ENCODE results near the gene MAP2K7.
A peak's percentile ranks its signal among the peaks of the same experiment; 100 is the strongest.
"Not testable (repeated sequence)": the region's sequence is repeated elsewhere in the genome, so short reads cannot be mapped to it uniquely, and the experiment has no call there.

Gene MAP2K7

DNA sequence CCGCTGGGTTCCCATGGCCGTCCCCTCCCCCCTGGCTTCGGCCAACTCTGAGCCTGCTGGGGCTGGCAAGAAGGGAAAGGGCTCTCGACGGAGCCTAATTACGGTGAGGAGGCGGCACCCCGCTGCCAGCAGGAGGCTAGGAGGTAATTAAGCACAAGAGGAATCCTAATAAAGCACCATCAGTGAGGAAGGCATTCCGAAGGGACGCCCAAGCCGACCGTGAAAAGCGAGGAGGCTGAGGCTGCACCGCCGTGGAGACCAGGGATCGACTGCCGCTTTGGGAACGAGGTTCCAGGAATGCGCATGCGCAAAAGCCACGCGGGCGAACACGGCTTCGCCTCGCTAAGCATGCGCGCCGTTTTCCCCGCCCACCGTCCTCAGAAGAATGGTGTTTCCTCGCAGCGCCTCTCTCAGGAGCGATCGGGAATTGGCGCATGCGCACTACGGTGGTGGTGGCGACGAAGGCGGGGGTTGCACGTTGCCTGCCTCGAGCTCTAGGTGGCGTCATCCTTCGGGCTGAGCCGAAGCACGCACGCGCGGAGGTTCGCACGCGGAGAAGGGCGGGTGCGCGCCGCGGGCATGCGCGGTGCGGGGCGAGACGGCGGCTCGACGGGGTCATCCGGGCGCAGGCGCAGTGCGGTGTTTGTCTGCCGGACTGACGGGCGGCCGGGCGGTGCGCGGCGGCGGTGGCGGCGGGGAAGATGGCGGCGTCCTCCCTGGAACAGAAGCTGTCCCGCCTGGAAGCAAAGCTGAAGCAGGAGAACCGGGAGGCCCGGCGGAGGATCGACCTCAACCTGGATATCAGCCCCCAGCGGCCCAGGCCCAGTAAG, at the start of gene MAP2K7:
Gene MAP2K7, plus strand, starts transcription at position 634 of the 830 bp plus-strand sequence. Its CDS starts 68 bp downstream, at position 702.
- DNase-seq = peak; percentile 94 to 98

DNA sequence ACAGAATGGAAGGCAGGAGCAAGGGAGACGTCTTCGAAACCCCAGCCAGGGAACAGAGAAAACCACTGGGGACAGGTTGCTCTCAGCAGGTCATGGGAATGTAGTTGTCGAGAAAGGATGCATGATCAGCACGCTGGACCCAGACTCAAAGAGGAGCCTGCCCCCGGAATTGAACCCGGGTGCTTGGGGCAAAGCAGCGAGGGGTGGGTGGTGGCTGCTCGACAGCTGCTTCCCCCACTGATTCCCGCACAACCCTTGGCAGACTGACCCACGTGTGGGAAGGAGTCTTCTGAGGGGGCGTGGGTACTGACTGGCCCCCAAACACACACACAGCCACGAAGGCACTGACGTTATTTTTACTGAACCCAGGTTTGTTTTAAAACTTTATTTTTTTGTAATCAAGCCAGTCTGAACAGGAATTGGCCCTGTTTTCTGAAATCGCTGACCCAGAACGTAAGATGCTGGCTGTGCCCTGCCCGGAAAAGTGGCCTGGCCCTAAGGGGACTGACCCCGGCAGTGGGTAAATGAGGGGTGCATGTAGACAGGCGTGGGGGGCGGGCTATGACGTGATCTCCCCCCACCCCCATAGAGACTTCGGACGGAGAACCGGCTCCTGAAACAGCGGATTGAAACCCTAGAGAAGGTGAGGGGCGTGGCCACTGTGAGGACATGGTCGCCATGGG, 48.1 kb upstream of the MAP2K7 start:
- DNase-seq = no peak

DNA sequence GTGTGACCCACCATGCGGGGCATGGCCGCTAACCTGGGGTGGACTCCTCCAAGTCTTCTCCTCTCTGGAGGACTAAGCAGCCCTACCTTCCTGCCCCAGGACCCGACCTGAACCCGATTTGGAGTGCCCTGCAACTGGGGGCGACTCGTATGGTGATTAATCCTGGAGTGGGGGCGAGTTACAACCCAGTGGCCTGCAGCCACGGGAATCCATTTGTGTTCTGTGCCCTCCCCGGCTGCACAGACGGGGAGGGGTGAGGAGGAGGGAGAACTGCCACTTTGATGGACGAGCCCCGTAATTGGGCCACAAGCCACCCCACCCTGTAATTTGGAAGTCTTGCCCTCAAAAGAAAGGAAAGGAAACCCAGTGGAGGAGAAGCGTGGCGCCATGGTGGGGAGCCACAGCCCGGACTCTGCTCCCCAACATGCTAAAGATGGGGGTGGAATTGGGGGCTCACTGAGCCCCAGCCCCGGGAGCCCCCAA, 47.5 kb upstream of the MAP2K7 start:
- no peak for DNase-seq

GRCh38 chr19:7856679-7857663, 46.7 kb upstream of the MAP2K7 start:
- DNase-seq = no peak

GRCh38 chr19:7857727-7858108, 46.0 kb upstream of the MAP2K7 start:
- no peak for DNase-seq

DNA sequence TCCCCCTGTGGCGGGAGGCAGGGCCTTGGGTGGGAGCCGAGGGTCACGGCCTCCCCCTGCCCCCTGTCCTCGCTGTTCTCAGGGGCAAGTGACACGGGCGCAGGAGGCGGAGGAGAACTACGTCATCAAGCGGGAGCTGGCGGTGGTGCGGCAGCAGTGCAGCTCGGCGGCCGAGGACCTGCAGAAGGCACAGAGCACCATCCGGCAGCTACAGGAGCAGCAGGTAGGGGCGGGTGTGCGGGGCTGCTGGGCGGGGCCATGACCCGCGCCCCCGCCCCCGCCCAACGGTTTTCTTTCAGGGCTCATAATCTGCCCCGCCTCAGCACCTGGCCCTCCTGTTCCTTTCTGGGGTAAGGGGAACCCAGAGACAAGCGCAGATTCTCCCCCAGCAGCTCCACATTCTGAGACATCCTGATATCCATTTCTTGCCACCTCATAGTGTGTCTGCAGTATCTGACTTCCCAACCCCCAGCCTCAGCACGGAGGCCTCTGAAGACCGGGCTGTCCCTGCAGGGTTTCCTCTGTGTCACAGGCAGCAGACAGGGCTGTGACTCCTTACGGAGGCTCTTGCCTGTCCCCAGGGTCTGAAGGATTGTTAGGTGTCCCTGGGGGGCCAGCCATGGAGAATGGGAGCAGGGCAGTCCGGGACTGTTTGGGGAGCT, 45.4 kb upstream of the MAP2K7 start:
- DNase-seq = peak in 1 of 2 experiments; percentile 12

- DNase-seq = not testable (repeated sequence)
These were observed 44.6 kb upstream of the MAP2K7 start for GRCh38 chr19:7859087-7859486.

- DNase-seq = no peak
These were observed 43.6 kb upstream of the MAP2K7 start for GRCh38 chr19:7859831-7860713.

DNA sequence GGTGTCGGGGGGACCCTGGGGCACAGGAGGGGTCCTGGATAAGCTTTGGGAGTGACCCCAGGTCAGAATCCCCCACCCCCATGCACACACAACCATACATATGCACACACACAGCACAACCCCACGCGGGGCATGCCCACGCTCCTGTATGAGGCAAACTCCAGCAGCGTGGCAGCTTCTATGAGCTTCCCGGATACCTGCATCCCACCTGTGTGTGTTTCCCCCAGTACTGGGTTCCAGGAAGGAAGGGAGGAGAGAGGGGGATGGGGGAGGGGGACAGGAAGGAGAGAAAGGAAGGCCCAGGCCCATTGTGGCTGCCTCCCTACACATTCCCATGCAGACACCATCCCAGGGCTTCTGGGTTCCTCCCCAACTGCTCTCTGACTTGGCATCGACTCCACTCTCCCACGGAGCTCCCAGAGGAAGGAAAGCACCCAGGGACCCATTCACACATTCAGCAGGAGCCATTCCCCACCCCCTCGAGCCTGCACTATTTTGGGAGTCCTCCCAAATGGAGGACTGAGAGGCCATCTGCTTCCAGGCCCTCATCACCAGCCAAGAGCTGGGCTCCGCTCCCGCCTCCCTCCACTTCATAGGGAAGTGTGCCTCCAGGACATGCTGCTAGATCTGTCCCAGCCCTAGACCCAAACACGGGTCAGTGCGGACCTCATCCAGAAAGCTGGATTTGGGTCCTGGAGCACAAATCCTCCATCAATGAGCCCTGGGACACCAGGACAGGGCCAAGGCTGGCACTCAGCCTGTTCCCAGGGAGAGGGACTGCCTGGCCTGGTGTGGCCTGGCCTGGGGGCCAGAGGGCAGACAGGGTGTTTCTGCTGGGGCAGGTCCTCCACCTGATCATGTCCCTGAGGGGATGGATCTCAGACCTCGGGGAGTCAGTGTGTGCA, 42.7 kb upstream of the MAP2K7 start:
- DNase-seq = no peak

DNA sequence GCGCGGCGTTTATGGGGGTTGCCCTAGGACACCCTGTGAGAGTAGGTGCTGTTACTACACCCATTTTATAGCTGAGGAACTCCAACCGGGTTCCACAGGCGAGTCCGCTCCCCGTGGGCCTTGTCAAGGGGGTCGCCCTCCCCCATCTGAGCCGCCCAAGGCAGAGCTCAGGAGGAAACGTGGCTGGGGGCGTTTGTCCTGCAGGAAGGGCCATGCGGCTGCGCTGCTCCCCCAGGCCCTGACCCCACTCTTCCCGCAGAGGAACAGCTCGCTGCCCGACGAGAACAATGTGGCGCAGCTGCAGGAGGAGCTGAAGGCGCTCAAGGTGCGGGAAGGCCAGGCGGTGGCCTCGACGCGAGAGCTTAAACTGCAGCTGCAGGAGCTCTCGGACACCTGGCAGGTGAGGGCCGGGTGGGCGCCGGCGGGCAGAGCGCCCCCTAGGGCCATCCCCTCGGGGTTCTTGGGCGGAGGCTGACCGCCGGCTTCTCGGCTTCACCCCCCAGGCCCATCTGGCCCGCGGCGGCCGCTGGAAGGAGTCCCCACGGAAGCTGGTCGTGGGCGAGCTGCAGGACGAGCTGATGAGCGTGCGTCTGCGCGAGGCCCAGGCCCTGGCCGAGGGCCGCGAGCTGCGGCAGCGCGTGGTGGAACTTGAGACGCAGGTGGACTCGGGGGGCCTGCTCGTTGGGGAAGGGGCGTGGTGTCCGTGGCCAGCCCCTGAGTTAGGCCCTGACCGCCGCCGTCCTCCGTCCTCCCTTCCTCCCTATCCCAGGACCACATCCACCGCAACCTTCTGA, 41.9 kb upstream of the MAP2K7 start:
- no peak for DNase-seq

- DNase-seq = peak; percentile 49 to 58
These were observed 41.2 kb upstream of the MAP2K7 start for GRCh38 chr19:7862413-7862951.

GRCh38 chr19:7863157-7863970, 40.3 kb upstream of the MAP2K7 start:
- no peak for DNase-seq

GRCh38 chr19:7863971-7864689, 39.5 kb upstream of the MAP2K7 start:
- no peak for DNase-seq

DNA sequence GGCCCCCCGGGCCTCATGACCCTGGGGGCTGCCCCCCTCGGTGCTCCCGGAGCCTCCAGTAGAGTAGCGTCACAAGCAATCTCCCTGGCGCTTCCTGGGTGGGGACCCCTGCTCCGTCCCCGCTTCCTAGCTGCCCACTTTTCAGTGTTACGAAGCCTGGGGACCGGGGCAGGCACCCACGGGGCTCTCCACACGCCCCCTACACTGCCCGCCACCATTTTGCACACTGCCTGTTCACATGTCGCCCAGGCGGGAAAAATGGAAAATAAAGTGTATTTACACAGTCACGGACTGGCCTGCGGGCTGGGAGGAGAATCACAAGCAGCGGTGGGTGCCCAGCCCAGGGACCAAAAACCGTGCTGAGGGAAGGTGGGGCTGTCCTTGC, 39.0 kb upstream of the MAP2K7 start:
- no peak for DNase-seq

DNA sequence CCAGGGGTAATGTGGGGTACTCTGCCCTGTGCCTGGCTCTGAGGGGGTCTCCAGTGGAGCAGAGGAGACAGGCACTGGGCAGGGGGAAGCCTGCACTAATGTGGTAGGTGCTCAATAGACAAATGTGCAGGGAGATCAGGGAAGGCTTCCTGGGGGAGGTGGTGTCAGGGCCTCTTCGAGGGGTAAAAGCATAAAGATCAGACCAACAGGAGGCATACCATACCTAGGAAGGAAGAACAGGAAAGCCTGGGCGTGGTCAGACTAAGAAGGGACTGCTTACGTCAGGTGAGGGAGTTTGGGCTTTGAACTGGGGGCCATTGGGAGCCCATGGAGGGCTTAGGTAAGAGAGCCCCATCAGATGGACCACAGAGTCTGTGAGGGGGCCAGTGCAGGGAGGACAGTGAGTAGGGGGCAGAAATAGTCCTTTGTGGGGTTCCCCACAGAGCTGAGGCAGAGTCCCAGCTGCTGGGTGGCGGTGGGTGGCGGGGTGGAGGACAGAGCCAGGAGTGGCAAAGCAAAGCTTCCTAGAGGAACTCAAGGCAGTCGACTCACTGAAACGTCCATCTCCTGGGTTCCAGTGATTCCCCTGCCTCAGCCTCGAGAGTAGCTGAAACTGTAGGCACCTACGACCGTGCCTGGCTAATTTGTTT, 38.3 kb upstream of the MAP2K7 start:
- no peak for DNase-seq

- DNase-seq = no peak
These were observed 37.1 kb upstream of the MAP2K7 start for GRCh38 chr19:7866399-7867091.

Data from NCI-H1930 (cell line).